SH-SY5Y (cell line): Measurements from ENCODE around the gene ZDHHC5.

Experiments
- GATA2 ChIP-seq: IDR thresholded peaks from 2 replicates; pipeline ENCODE4 v1.6.1; 2011; ENCODE audit warnings: mild to moderate bottlenecking, low read depth, low read length
- GATA3 ChIP-seq: IDR thresholded peaks from 2 replicates; pipeline ENCODE4 v1.6.1; 2011; ENCODE audit warnings: low read depth, mild to moderate bottlenecking, low read length, moderate library complexity

ZDHHC5 gene

GRCh38 chr11:57667736-57668433 lies at the start of gene ZDHHC5:
Gene ZDHHC5 (plus strand): TSS chr11:57668114. CDS start chr11:57673091, 4,977 bp downstream.
- TF ChIP-seq GATA2, result no peak

- TF ChIP-seq GATA3, result no peak
- TF ChIP-seq GATA2, result no peak
Observed at GRCh38 chr11:57618438-57618837, 49.5 kb upstream of the ZDHHC5 start.

GRCh38 chr11:57619331-57619730 lies 48.6 kb upstream of the ZDHHC5 start:
- TF ChIP-seq GATA3 (no peak), GATA2 (no peak)

- TF ChIP-seq GATA2 (no peak), GATA3 (no peak)
Observed at GRCh38 chr11:57620467-57620866, 47.4 kb upstream of the ZDHHC5 start.

GRCh38 chr11:57622263-57622662 lies 45.7 kb upstream of the ZDHHC5 start:
- TF ChIP-seq GATA3 (no peak), GATA2 (no peak)

- TF ChIP-seq GATA2 (no peak), GATA3 (no peak)
Observed at GRCh38 chr11:57624864-57625263, 43.0 kb upstream of the ZDHHC5 start.

- TF ChIP-seq GATA2, result no peak
- TF ChIP-seq GATA3, result no peak
Observed at GRCh38 chr11:57626895-57627294, 41.0 kb upstream of the ZDHHC5 start.

- TF ChIP-seq GATA3 (no peak), GATA2 (no peak)
Observed at GRCh38 chr11:57630171-57630570, 37.7 kb upstream of the ZDHHC5 start.

- TF ChIP-seq GATA2 (no peak), GATA3 (no peak)
Observed at GRCh38 chr11:57632116-57632515, 35.8 kb upstream of the ZDHHC5 start.

- TF ChIP-seq GATA2 (no peak), GATA3 (no peak)
Observed at GRCh38 chr11:57633394-57634070, 34.4 kb upstream of the ZDHHC5 start.

- TF ChIP-seq GATA2, result no peak
- no peak for TF ChIP-seq GATA3
Observed at GRCh38 chr11:57634311-57634710, 33.6 kb upstream of the ZDHHC5 start.

GRCh38 chr11:57635246-57635645 lies 32.7 kb upstream of the ZDHHC5 start:
- TF ChIP-seq GATA2, result no peak
- no peak for TF ChIP-seq GATA3

GRCh38 chr11:57637626-57638004 lies 30.3 kb upstream of the ZDHHC5 start:
- no peak for TF ChIP-seq GATA3
- no peak for TF ChIP-seq GATA2

GRCh38 chr11:57638005-57638781 lies 29.7 kb upstream of the ZDHHC5 start:
- no peak for TF ChIP-seq GATA3
- TF ChIP-seq GATA2, result no peak

- TF ChIP-seq GATA2, result no peak
- TF ChIP-seq GATA3, result no peak
Observed at GRCh38 chr11:57638811-57639320, 29.0 kb upstream of the ZDHHC5 start.
